Endothelial cell of umbilical vein (primary cell): ENCODE results near the gene AFG1L.

Source experiments
- POLR2A ChIP-seq: IDR thresholded peaks from 2 replicates; pipeline ENCODE4 v1.6.1; 2012; ENCODE audit warnings: low read depth, mild to moderate bottlenecking, control low read depth, low read length
- POLR2AphosphoS5 ChIP-seq: IDR thresholded peaks from 2 replicates; pipeline ENCODE4 v1.6.1; 2012; ENCODE audit warnings: low read depth, mild to moderate bottlenecking, control low read depth, low read length, moderate library complexity; ENCODE audit not compliant: insufficient read depth
- TF ChIP-seq, protein P1 (sequence below), 2 donors: IDR thresholded peaks; 1 replicate in 1 of 2; 2 replicates in 1 of 2; pipeline ENCODE4 v1.5.1; 2011; ENCODE audit warnings: low read length in 2 of 2, mild to moderate bottlenecking in 2 of 2, moderate library complexity in 2 of 2, control low read depth in 1 of 2, inconsistent platforms in 1 of 2, low read depth in 1 of 2; ENCODE audit not compliant: insufficient read depth in 1 of 2; ENCODE audit errors: extremely low read depth in 1 of 2

DNA sequence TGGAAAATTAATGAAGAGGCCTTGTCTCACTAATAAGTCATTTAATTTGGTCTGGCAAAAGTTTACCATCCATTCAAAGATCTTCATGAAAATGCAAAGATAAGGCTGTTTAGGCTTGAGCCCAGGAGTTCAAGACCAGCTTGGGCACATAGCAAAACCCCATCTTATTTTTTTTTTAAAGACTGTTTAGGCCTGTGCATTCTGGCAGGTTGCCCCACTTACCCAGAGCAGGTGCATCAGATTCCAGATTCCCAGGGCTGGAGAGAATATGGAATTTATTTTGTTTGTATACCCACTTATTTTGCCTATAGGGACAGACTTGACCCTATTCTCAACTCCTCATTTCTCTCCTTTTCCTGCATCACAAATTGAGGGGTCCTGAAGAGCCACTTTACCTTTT, 271.6 kb downstream of the AFG1L start:
- no peak for TF ChIP-seq POLR2AphosphoS5
- TF ChIP-seq, protein P1, sequence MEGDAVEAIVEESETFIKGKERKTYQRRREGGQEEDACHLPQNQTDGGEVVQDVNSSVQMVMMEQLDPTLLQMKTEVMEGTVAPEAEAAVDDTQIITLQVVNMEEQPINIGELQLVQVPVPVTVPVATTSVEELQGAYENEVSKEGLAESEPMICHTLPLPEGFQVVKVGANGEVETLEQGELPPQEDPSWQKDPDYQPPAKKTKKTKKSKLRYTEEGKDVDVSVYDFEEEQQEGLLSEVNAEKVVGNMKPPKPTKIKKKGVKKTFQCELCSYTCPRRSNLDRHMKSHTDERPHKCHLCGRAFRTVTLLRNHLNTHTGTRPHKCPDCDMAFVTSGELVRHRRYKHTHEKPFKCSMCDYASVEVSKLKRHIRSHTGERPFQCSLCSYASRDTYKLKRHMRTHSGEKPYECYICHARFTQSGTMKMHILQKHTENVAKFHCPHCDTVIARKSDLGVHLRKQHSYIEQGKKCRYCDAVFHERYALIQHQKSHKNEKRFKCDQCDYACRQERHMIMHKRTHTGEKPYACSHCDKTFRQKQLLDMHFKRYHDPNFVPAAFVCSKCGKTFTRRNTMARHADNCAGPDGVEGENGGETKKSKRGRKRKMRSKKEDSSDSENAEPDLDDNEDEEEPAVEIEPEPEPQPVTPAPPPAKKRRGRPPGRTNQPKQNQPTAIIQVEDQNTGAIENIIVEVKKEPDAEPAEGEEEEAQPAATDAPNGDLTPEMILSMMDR (IDR thresholded peaks at IDR 0.05; ENCODE audit: extremely low read depth in 1 of 2, insufficient read depth in 1 of 2, low read depth in 1 of 2, low read length in 2 of 2), result no peak
- no peak for TF ChIP-seq POLR2A
